H9 (cell line): ENCODE measurements around the gene HAND2. TPM values are rescaled to one million over a fixed set of nuclear protein-coding genes. Genes with fewer than 3 reads are reported as not detected.

Experiments
- DNase-seq: peaks from one replicate; pipeline ENCODE4 v3.0.0-alpha.2; 2017
- H2AFZ ChIP-seq: one replicate; pipeline ENCODE4 v1.6.1; 2013; ENCODE audit warnings: mild to moderate bottlenecking, low read length, control low read depth, moderate library complexity
- H2AK5ac ChIP-seq: 2 replicates; pipeline ENCODE4 v1.6.1; 2013; ENCODE audit warnings: low read length, control low read depth, mixed read lengths; ENCODE audit not compliant: insufficient read length
- H2BK120ac ChIP-seq: one replicate; pipeline ENCODE4 v1.6.1; 2013; ENCODE audit warnings: low read depth, mild to moderate bottlenecking, low read length, control low read depth, inconsistent platforms; ENCODE audit not compliant: poor library complexity, severe bottlenecking
- H2BK12ac ChIP-seq: 2 replicates; pipeline ENCODE4 v1.6.1; 2013; ENCODE audit warnings: low read length, control low read depth, mixed read lengths, low read depth; ENCODE audit not compliant: insufficient read length
- H2BK15ac ChIP-seq: 2 replicates; pipeline ENCODE4 v1.6.1; 2013; ENCODE audit warnings: low read depth, low read length, control low read depth
- H2BK20ac ChIP-seq: one replicate; pipeline ENCODE4 v1.6.1; 2013; ENCODE audit warnings: low read depth, mild to moderate bottlenecking, low read length, control low read depth, inconsistent platforms; ENCODE audit not compliant: poor library complexity, severe bottlenecking
- H2BK5ac ChIP-seq: 2 replicates; pipeline ENCODE4 v1.6.1; 2013; ENCODE audit warnings: low read length, control low read depth, mixed read lengths; ENCODE audit not compliant: insufficient read length
- H3K14ac ChIP-seq: 2 replicates; pipeline ENCODE4 v1.6.1; 2013; ENCODE audit warnings: low read length, control low read depth; ENCODE audit not compliant: insufficient read depth
- H3K18ac ChIP-seq: 2 replicates; pipeline ENCODE4 v1.6.1; 2013; ENCODE audit warnings: low read depth, mild to moderate bottlenecking, mixed read lengths, low read length, control low read depth; ENCODE audit not compliant: insufficient read length
- H3K23ac ChIP-seq: 2 replicates; pipeline ENCODE4 v1.6.1; 2013; ENCODE audit warnings: low read length, control low read depth, mixed read lengths, low read depth; ENCODE audit not compliant: insufficient read length
- H3K23me2 ChIP-seq: 2 replicates; pipeline ENCODE4 v1.6.1; 2013; ENCODE audit warnings: low read depth, mild to moderate bottlenecking, mixed read lengths, low read length, control low read depth; ENCODE audit not compliant: insufficient read length, poor library complexity, severe bottlenecking
- H3K27ac ChIP-seq: 2 replicates; pipeline ENCODE4 v1.5.1; 2013; ENCODE audit warnings: low read length, control low read depth, mixed read lengths, low read depth; ENCODE audit not compliant: insufficient read length
- H3K27me3 ChIP-seq: 2 replicates; pipeline ENCODE4 v1.6.1; 2013; ENCODE audit warnings: low read length, control low read depth, inconsistent platforms; ENCODE audit not compliant: insufficient read depth
- H3K4ac ChIP-seq: 2 replicates; pipeline ENCODE4 v1.6.1; 2013; ENCODE audit warnings: low read depth, mild to moderate bottlenecking, control low read depth, inconsistent platforms, low read length, moderate library complexity
- H3K4me1 ChIP-seq: 2 replicates; pipeline ENCODE4 v1.6.1; 2013; ENCODE audit warnings: low read length, control low read depth, inconsistent platforms; ENCODE audit not compliant: insufficient read depth
- H3K4me2 ChIP-seq: 2 replicates; pipeline ENCODE4 v1.6.1; 2013; ENCODE audit warnings: low read length, control low read depth, mixed read lengths; ENCODE audit not compliant: insufficient read length, insufficient read depth
- H3K56ac ChIP-seq: 2 replicates; pipeline ENCODE4 v1.6.1; 2013; ENCODE audit warnings: low read depth, mild to moderate bottlenecking, mixed read lengths, low read length, control low read depth; ENCODE audit not compliant: insufficient read length
- H3K79me1 ChIP-seq: 2 replicates; pipeline ENCODE4 v1.6.1; 2013; ENCODE audit warnings: low read depth, mild to moderate bottlenecking, moderate library complexity, low read length, control low read depth, inconsistent platforms; ENCODE audit not compliant: insufficient read depth, poor library complexity, severe bottlenecking
- H3K79me2 ChIP-seq: 2 replicates; pipeline ENCODE4 v1.6.1; 2013; ENCODE audit warnings: low read length, control low read depth, inconsistent platforms; ENCODE audit not compliant: insufficient read depth
- H3K9ac ChIP-seq: 2 replicates; pipeline ENCODE4 v1.6.1; 2013; ENCODE audit warnings: low read length, control low read depth, mixed read lengths; ENCODE audit not compliant: insufficient read length; ENCODE audit errors: extremely low read depth
- H3K9me3 ChIP-seq: one replicate; pipeline ENCODE4 v1.6.1; 2013; ENCODE audit warnings: low read depth, low read length, inconsistent platforms; ENCODE audit not compliant: control insufficient read depth
- H3T11ph ChIP-seq: one replicate; pipeline ENCODE4 v1.6.1; 2013; ENCODE audit warnings: mild to moderate bottlenecking, low read length, control low read depth, inconsistent platforms
- H4K20me1 ChIP-seq: one replicate; pipeline ENCODE4 v1.6.1; 2013; ENCODE audit not compliant: control insufficient read depth, insufficient read length, insufficient read depth
- H4K5ac ChIP-seq: 2 replicates; pipeline ENCODE4 v1.6.1; 2013; ENCODE audit warnings: low read depth, mild to moderate bottlenecking, mixed read lengths, low read length, control low read depth; ENCODE audit not compliant: insufficient read length
- H4K8ac ChIP-seq: replicated peaks from 2 replicates; pipeline ENCODE4 v1.6.1; 2013; ENCODE audit warnings: low read length, control low read depth, mixed read lengths, low read depth; ENCODE audit not compliant: insufficient read length
- H4K91ac ChIP-seq: 2 replicates; pipeline ENCODE4 v1.6.1; 2013; ENCODE audit warnings: low read depth, mild to moderate bottlenecking, moderate library complexity, mixed read lengths, low read length, control low read depth; ENCODE audit not compliant: insufficient read length
- H3K27ac Mint-ChIP-seq, 3 experiments: 2 replicates in 2 of 3; 3 replicates in 1 of 3; pipeline ENCODE4 v1.8.0; 2020 to 2021; ENCODE audit warnings: mixed read lengths in 3 of 3, mild to moderate bottlenecking in 1 of 3, moderate library complexity in 1 of 3
- H3K27me3 Mint-ChIP-seq: 2 replicates; pipeline ENCODE4 v1.8.0; 2021; ENCODE audit warnings: low read depth, mild to moderate bottlenecking, moderate library complexity, mixed read lengths
- H3K36me3 Mint-ChIP-seq, 3 experiments: 2 replicates in 2 of 3; 3 replicates in 1 of 3; pipeline ENCODE4 v1.8.0; 2020 to 2021; ENCODE audit warnings: low read depth in 3 of 3, mixed read lengths in 3 of 3; ENCODE audit not compliant: insufficient read depth in 1 of 3
- H3K4me1 Mint-ChIP-seq, 2 experiments: 2 replicates each; pipeline ENCODE4 v1.8.0; 2020; ENCODE audit warnings: mixed read lengths in 2 of 2
- H3K4me3 Mint-ChIP-seq, 2 experiments: 2 replicates in 1 of 2; 3 replicates in 1 of 2; pipeline ENCODE4 v1.8.0; 2020 to 2021; ENCODE audit warnings: mild to moderate bottlenecking in 2 of 2, mixed read lengths in 2 of 2, moderate library complexity in 1 of 2
- H3K9me3 Mint-ChIP-seq, 2 experiments: 2 replicates in 1 of 2; 3 replicates in 1 of 2; pipeline ENCODE4 v1.8.0; 2020; ENCODE audit warnings: mild to moderate bottlenecking in 2 of 2, mixed read lengths in 2 of 2, moderate library complexity in 1 of 2
- WGBS: extraction: QIAGEN DNeasy Blood & Tissue Kit; methylation state at CpG from one replicate; pipeline ENCODE4 v1.1.7; 2013; ENCODE audit warnings: missing lambda C conversion rate, low lambda C conversion rate, mixed read lengths; ENCODE audit not compliant: insufficient read length; ENCODE audit errors: extremely low coverage; 5-methylcytosine and 5-hydroxymethylcytosine counted together
- total RNA-seq: library from RNA; stranded (reverse); gene quantifications from 2 replicates; pipeline ENCODE4 v1.2.1, GENCODE V29; 2021
- TF ChIP-seq, protein P1 (sequence below): fragments of 200-600 bp; sonication (generic); conservative IDR thresholded peaks from 3 replicates; pipeline ENCODE4 v1.8.0; 2021; ENCODE audit warnings: antibody characterized with exemption, mild to moderate bottlenecking

Gene HAND2
- total RNA-seq, 1 experiment from 2014 or later: not detected

DNA sequence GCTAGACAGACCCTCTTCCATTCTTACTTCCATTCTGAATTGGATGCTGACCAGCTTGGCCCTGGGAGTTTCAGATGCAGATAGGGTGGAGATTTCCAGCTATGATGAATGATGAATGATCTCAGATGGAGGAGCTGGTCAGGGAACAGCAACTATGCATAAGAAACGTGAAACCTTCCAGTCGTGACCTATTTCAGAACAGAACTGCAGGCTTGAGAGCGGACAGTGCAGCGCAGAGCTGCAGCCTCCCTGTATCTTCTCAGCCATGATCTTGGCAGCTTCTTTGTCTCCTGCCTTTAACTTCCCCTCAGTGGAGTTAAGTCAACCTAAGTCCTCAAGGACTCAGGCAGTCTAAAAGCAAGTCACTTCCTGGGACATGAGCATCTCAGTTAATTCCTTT is 43.3 kb upstream of the HAND2 start:
- Histone ChIP-seq H4K5ac (no peak overlapping the region), H3K9me3 (no peaks in the 10 kb centered on the region), H3K56ac (no peak overlapping the region), H3K23ac (no peak overlapping the region), H3K27me3 (no peaks in the 10 kb centered on the region), H4K20me1 (no peaks in the 10 kb centered on the region), H2BK120ac (no peak overlapping the region), H2AK5ac (no peak overlapping the region), H3K18ac (no peak overlapping the region), H2AFZ (no peak overlapping the region), H3K23me2 (no peaks in the 10 kb centered on the region), H2BK15ac (no peak overlapping the region), H2BK12ac (no peak overlapping the region), H2BK20ac (no peak overlapping the region), H2BK5ac (no peak overlapping the region), H3K27ac (no peak overlapping the region), H3K14ac (no peak overlapping the region), H3K79me2 (no peaks in the 10 kb centered on the region), H3K9ac (no peak overlapping the region), H3K4me2 (no peak overlapping the region), H3K4ac (no peak overlapping the region), H3K79me1 (no peaks in the 10 kb centered on the region), H4K91ac (no peak overlapping the region), H3T11ph (no peak overlapping the region), H4K8ac (no peak overlapping the region), H3K4me1 (no peaks in the 10 kb centered on the region)
- TF ChIP-seq, protein P1, sequence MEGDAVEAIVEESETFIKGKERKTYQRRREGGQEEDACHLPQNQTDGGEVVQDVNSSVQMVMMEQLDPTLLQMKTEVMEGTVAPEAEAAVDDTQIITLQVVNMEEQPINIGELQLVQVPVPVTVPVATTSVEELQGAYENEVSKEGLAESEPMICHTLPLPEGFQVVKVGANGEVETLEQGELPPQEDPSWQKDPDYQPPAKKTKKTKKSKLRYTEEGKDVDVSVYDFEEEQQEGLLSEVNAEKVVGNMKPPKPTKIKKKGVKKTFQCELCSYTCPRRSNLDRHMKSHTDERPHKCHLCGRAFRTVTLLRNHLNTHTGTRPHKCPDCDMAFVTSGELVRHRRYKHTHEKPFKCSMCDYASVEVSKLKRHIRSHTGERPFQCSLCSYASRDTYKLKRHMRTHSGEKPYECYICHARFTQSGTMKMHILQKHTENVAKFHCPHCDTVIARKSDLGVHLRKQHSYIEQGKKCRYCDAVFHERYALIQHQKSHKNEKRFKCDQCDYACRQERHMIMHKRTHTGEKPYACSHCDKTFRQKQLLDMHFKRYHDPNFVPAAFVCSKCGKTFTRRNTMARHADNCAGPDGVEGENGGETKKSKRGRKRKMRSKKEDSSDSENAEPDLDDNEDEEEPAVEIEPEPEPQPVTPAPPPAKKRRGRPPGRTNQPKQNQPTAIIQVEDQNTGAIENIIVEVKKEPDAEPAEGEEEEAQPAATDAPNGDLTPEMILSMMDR: no peak
- no peak for DNase-seq
- Mint-ChIP-seq H3K36me3 (no peaks in the 10 kb centered on the region), H3K4me3 (no peak overlapping the region), H3K27ac (no peak overlapping the region), H3K9me3 (no peaks in the 10 kb centered on the region), H3K4me1 (peaks cover 0 to 3% of the 10 kb centered on the region in 2 experiments; a peak in 1 of 4 replicates), H3K27me3 (no peaks in the 10 kb centered on the region; the same call in 1 of the 2 replicates)
- no CpG with 5 or more reads among the region's 4 CpGs for WGBS
